Hepatocyte (in vitro differentiated cells): ENCODE measurements around the gene ABCA3.

Source experiments
- CTCF ChIP-seq: fragments of 200-600 bp; sonication (generic); IDR thresholded peaks from 2 replicates; pipeline ENCODE4 v1.5.1; 2016; ENCODE audit warnings: antibody characterized with exemption, mild to moderate bottlenecking; ENCODE audit not compliant: poor library complexity
- EZH2 ChIP-seq: fragments of 200-600 bp; sonication (generic); IDR thresholded peaks from 2 replicates; pipeline ENCODE4 v1.6.1; 2016; ENCODE audit warnings: antibody characterized with exemption, mild to moderate bottlenecking, borderline replicate concordance
- EZH2phosphoT487 ChIP-seq: fragments of 200-600 bp; sonication (generic); IDR thresholded peaks from one replicate; pipeline ENCODE4 v1.6.1; 2018; ENCODE audit warnings: antibody characterized with exemption, mild to moderate bottlenecking, low read depth, moderate library complexity; ENCODE audit not compliant: unreplicated experiment, severe bottlenecking

DNA sequence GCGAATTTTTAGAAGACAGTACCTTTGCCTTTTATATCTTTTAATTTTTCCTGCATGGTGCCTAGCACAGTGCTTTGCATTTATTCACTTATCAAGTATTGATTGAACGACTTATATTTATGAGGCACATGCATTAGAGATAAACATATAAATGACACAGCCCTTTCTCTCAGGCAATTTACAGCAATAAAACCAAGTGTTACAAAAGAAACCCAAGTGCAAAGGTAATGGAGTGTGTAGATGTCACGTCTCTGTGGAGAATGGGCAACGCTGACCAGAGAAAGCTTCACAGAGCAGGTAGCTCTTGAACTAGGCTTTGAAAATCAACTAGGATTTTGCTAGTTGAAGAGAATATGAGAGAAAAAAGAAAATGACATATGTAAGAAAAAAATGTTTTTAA, 32.6 kb upstream of the ABCA3 start:
- no peak for TF ChIP-seq CTCF
- no peak for TF ChIP-seq EZH2phosphoT487
- TF ChIP-seq EZH2 = no peak
